ENCODE data around the gene AFAP1L2.

The AFAP1L2 gene

GRCh38 chr10:114283091-114283490 lies 121.2 kb downstream of the AFAP1L2 start:
- H3K4me2 ChIP-seq (ENCODE audit: low read depth, low read length, poor library complexity, severe bottlenecking): no peak overlapping the region
- TF ChIP-seq, protein P1, sequence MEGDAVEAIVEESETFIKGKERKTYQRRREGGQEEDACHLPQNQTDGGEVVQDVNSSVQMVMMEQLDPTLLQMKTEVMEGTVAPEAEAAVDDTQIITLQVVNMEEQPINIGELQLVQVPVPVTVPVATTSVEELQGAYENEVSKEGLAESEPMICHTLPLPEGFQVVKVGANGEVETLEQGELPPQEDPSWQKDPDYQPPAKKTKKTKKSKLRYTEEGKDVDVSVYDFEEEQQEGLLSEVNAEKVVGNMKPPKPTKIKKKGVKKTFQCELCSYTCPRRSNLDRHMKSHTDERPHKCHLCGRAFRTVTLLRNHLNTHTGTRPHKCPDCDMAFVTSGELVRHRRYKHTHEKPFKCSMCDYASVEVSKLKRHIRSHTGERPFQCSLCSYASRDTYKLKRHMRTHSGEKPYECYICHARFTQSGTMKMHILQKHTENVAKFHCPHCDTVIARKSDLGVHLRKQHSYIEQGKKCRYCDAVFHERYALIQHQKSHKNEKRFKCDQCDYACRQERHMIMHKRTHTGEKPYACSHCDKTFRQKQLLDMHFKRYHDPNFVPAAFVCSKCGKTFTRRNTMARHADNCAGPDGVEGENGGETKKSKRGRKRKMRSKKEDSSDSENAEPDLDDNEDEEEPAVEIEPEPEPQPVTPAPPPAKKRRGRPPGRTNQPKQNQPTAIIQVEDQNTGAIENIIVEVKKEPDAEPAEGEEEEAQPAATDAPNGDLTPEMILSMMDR (conservative IDR thresholded peaks at IDR 0.05; ENCODE audit: low read length): no peak
- no peak for TF ChIP-seq EZH2phosphoT487 (IDR thresholded peaks at IDR 0.05; ENCODE audit: borderline replicate concordance)
- H3K9ac ChIP-seq (ENCODE audit: low read depth, low read length, poor library complexity, severe bottlenecking): no peak overlapping the region
- H3K27me3 ChIP-seq (ENCODE audit: insufficient read depth, low read length, poor library complexity, severe bottlenecking): no peaks in the 10 kb centered on the region
- H3K36me3 ChIP-seq (ENCODE audit: insufficient read depth, low read length): no peaks in the 10 kb centered on the region
- peaks cover 12% of the 10 kb centered on the region for H3K4me1 ChIP-seq (ENCODE audit: insufficient read depth, low read length, poor library complexity, severe bottlenecking)
- H3K79me2 ChIP-seq (ENCODE audit: insufficient read depth, low read length): no peaks in the 10 kb centered on the region
- no peaks in the 10 kb centered on the region for H4K20me1 ChIP-seq (ENCODE audit: insufficient read depth, low read length, poor library complexity, severe bottlenecking)
- no peaks in the 10 kb centered on the region for H3K9me3 ChIP-seq (ENCODE audit: insufficient read depth, low read depth, low read length)
- H3K4me3 ChIP-seq (ENCODE audit: low read length, poor library complexity, severe bottlenecking): no peak overlapping the region
- no peak overlapping the region for H2AFZ ChIP-seq (ENCODE audit: low read length)
- H3K9me2 ChIP-seq (replicated peaks; ENCODE audit: low read depth, low read length): no peaks in the 10 kb centered on the region
- no peaks in the 10 kb centered on the region for H3F3A ChIP-seq (ENCODE audit: low read depth)

DNA sequence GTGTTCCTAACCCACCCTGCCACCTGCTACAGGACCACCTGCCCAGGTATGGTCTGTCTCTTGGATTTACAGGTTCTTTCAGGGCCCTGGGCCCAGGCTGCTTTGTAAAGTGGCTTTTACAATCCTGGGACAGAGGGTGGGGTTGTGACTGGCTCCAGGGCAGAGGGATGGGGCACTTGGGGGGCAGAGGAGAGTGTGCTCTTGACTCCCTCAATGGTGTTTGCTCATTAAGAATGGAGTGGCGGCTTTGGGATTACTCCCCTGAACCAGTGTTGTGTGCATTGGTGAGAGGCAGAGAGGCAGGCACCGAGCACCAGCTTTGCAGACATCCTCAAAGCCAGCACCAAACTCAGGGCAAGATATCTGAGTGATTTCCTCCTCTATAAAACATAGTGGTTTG lies 121.8 kb downstream of the AFAP1L2 start:
- no peaks in the 10 kb centered on the region for H3K36me3 ChIP-seq (ENCODE audit: insufficient read depth, low read length)
- H2AFZ ChIP-seq (ENCODE audit: low read length): no peak overlapping the region
- no peaks in the 10 kb centered on the region for H3K79me2 ChIP-seq (ENCODE audit: insufficient read depth, low read length)
- no peaks in the 10 kb centered on the region for H3K27me3 ChIP-seq (ENCODE audit: insufficient read depth, low read length, poor library complexity, severe bottlenecking)
- H3K9me2 ChIP-seq (replicated peaks; ENCODE audit: low read depth, low read length): no peaks in the 10 kb centered on the region
- TF ChIP-seq EZH2phosphoT487 (IDR thresholded peaks at IDR 0.05; ENCODE audit: borderline replicate concordance): no peak
- TF ChIP-seq, protein P1 (conservative IDR thresholded peaks at IDR 0.05; ENCODE audit: low read length): no peak
- H3F3A ChIP-seq (ENCODE audit: low read depth): no peaks in the 10 kb centered on the region
- peaks cover 12% of the 10 kb centered on the region for H3K4me1 ChIP-seq (ENCODE audit: insufficient read depth, low read length, poor library complexity, severe bottlenecking)
- H3K9me3 ChIP-seq (ENCODE audit: insufficient read depth, low read depth, low read length): no peaks in the 10 kb centered on the region
- H3K4me3 ChIP-seq (ENCODE audit: low read length, poor library complexity, severe bottlenecking): no peak overlapping the region
- H3K9ac ChIP-seq (ENCODE audit: low read depth, low read length, poor library complexity, severe bottlenecking): no peak overlapping the region
- H3K4me2 ChIP-seq (ENCODE audit: low read depth, low read length, poor library complexity, severe bottlenecking): no peak overlapping the region
- H4K20me1 ChIP-seq (ENCODE audit: insufficient read depth, low read length, poor library complexity, severe bottlenecking): no peaks in the 10 kb centered on the region

DNA sequence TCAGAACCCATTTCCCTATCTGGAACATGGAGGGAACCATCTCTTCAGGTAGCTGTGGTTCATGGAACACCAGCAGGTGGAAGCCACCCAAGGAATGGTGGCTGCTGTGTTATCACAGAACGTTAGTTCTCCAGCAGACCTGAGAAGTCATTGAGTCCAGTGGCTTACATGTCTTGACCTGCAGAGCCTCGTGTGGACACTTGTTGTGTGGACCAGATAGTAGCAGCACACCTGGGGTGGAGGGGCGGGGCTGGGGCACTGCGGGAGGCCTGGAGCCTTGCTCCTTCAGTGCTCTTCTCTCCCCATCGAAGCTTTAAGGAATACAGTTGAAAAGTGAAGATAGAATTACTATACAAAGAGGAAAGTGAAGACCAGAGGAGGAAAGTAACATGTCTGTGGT lies 122.8 kb downstream of the AFAP1L2 start:
- Histone ChIP-seq H3K9me2 (replicated peaks; ENCODE audit: low read depth, low read length) (no peaks in the 10 kb centered on the region), H3K4me3 (ENCODE audit: low read length, poor library complexity, severe bottlenecking) (no peak overlapping the region), H3K9me3 (ENCODE audit: insufficient read depth, low read depth, low read length) (no peaks in the 10 kb centered on the region), H3K4me1 (ENCODE audit: insufficient read depth, low read length, poor library complexity, severe bottlenecking) (peaks cover 12% of the 10 kb centered on the region), H3K9ac (ENCODE audit: low read depth, low read length, poor library complexity, severe bottlenecking) (no peak overlapping the region), H2AFZ (ENCODE audit: low read length) (no peak overlapping the region), H3F3A (ENCODE audit: low read depth) (no peaks in the 10 kb centered on the region), H3K79me2 (ENCODE audit: insufficient read depth, low read length) (no peaks in the 10 kb centered on the region), H3K27me3 (ENCODE audit: insufficient read depth, low read length, poor library complexity, severe bottlenecking) (no peaks in the 10 kb centered on the region), H3K36me3 (ENCODE audit: insufficient read depth, low read length) (no peaks in the 10 kb centered on the region), H4K20me1 (ENCODE audit: insufficient read depth, low read length, poor library complexity, severe bottlenecking) (no peaks in the 10 kb centered on the region), H3K4me2 (ENCODE audit: low read depth, low read length, poor library complexity, severe bottlenecking) (no peak overlapping the region)
- TF ChIP-seq, protein P1 (conservative IDR thresholded peaks at IDR 0.05; ENCODE audit: low read length): 0 out of 2 replicates have a peak, but pooled peaks have one; percentile 8
- TF ChIP-seq EZH2phosphoT487 (IDR thresholded peaks at IDR 0.05; ENCODE audit: borderline replicate concordance): no peak
